Colonic mucosa (tissue), 4 donors: ENCODE data around the gene NSUN2. TPM values are rescaled to one million over a fixed set of nuclear protein-coding genes. Genes with fewer than 3 reads are reported as not detected.

Source experiments
- DNase-seq: peaks from one replicate; pipeline ENCODE4 v3.0.0-alpha.2; 2020
- H3K27ac ChIP-seq: fragments of 200-600 bp; one replicate; pipeline ENCODE4 v1.8.0; 2021
- H3K27me3 ChIP-seq: fragments of 200-600 bp; one replicate; pipeline ENCODE4 v1.8.0; 2021
- H3K36me3 ChIP-seq: fragments of 200-600 bp; one replicate; pipeline ENCODE4 v1.8.0; 2021
- H3K4me1 ChIP-seq: fragments of 200-600 bp; one replicate; pipeline ENCODE4 v1.8.0; 2021; ENCODE audit warnings: mild to moderate bottlenecking
- H3K4me3 ChIP-seq: fragments of 200-600 bp; one replicate; pipeline ENCODE4 v1.8.0; 2021
- H3K9ac ChIP-seq, 2 donors: one replicate each; pipeline ENCODE4 v1.7.0; 2013; ENCODE audit warnings: control low read depth in 2 of 2, low read depth in 2 of 2, low read length in 2 of 2
- H3K9me3 ChIP-seq: fragments of 200-600 bp; one replicate; pipeline ENCODE4 v1.8.0; 2021
- intact Hi-C: fragments of 100-400 bp; cut with DNase I; formaldehyde crosslinking; loops from one replicate; pipeline ENCODE4 v1.14.1; 2022
- total RNA-seq, 2 donors: library from RNA; stranded (reverse); fragmentation: NEBNext Ultra II Directional in 1 of 2; extraction: Animal tissue kit (Norgen Biotek cat#: 25700) in 1 of 2; gene quantifications; one replicate each; pipeline ENCODE4 v1.2.1, GENCODE V29; 2021
- TF ChIP-seq, protein P1 (sequence below): fragments of 200-600 bp; IDR thresholded peaks from one replicate; pipeline ENCODE4 v1.8.0; 2022; ENCODE audit warnings: antibody characterized with exemption, mild to moderate bottlenecking
- donor health status: healthy.
- donor health status: DM: no; HTN: no; CAD: no.
- donor health status: DM: no; HTN: no; CAD: no.

Gene NSUN2
- total RNA-seq, 2 donors from 2014 or later, result 46.9 to 69.9 TPM

DNA sequence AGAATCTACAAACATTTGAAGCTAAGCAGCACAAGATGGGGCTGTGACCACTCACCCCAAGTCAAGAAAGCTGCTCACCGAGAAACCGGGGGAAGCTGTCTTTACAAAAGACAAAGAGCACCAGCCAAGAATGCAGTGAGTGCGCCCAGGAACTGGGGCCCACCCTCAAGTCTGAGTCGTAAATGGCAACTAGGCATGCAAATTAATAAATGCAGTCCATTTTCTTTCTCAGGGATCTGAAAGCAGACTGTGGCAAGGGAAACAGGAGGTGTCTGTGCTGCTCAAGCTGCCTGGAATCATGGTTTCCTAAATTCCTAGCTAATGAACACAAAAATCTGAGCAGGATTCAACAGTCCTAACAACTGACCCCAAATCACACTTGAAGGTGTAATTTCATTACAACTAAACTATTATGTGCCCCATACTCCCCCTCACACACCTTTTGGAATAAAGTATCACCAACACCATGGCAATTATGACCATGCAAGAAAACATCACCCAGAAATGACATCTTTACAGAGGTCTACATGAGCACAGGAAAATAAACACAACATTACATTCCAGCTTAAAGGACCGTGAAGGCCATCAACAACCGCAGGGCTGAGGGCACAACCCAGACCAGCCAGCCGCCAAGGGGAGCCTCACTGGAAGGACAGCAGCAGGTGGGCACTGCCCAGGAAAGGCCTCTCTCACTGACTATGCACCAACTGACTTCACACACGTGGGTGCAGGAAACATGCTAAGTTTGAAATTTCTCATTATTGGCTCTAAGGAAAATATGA lies 17.6 kb downstream of the NSUN2 start:
- Histone ChIP-seq H3K4me3 (no peak overlapping the region), H3K36me3 (peaks cover 21% of the 10 kb centered on the region), H3K9ac (no peak overlapping the region), H3K4me1 (no peaks in the 10 kb centered on the region), H3K27me3 (no peaks in the 10 kb centered on the region), H3K27ac (no peak overlapping the region), H3K9me3 (no peaks in the 10 kb centered on the region)
- TF ChIP-seq, protein P1, sequence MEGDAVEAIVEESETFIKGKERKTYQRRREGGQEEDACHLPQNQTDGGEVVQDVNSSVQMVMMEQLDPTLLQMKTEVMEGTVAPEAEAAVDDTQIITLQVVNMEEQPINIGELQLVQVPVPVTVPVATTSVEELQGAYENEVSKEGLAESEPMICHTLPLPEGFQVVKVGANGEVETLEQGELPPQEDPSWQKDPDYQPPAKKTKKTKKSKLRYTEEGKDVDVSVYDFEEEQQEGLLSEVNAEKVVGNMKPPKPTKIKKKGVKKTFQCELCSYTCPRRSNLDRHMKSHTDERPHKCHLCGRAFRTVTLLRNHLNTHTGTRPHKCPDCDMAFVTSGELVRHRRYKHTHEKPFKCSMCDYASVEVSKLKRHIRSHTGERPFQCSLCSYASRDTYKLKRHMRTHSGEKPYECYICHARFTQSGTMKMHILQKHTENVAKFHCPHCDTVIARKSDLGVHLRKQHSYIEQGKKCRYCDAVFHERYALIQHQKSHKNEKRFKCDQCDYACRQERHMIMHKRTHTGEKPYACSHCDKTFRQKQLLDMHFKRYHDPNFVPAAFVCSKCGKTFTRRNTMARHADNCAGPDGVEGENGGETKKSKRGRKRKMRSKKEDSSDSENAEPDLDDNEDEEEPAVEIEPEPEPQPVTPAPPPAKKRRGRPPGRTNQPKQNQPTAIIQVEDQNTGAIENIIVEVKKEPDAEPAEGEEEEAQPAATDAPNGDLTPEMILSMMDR, result no peak
- intact Hi-C loops, result no loop called here
- DNase-seq, result no peak

DNA sequence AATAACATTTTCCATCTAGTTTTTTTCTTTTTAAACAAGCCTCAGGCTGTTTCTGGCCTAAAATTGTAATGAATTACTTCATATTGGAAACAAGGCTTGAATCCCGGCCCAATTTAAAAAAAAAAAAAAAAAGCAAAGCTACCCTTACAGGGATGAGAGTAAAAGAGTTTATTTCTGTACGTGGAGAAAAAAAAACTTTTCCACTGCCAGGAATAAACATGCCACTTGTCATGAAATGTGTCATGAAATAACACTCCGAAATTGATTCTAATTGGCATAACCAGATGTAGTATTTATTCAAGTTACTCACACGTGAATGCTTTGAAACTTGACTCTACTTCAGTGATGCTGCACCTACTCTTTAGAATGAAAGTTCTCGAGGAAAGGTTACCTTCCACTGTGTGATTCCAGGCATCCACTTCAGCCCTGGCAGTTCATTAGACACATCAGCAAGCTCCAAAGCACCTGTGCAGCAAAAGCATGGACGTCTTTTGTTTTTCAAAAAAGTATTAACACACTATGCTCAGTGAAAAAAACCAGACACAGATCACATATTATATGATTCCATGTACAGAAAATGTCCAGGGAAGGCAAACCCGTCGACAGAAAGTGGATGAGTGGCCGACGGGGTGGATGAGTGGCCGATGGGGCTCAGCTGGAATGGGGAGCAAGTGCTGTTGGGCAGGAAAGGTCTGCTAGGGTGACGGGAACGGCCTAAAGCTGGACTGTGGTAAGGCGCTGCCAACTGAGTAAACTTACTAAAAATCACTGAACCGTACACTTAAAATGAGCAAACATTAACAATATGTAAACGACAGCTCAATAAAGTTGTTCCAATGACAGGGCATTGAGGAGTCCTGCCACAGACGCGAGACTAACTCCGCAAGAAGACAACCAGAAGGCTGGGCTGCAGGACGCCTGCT lies 21.2 kb downstream of the NSUN2 start:
- H3K27me3 ChIP-seq, result no peaks in the 10 kb centered on the region
- no peaks in the 10 kb centered on the region for H3K4me1 ChIP-seq
- intact Hi-C loops, result no loop called here
- H3K9ac ChIP-seq, result no peak overlapping the region
- no peak for DNase-seq
- H3K36me3 ChIP-seq, result peaks cover 14% of the 10 kb centered on the region
- H3K4me3 ChIP-seq, result no peak overlapping the region
- TF ChIP-seq, protein P1, result no peak
- no peaks in the 10 kb centered on the region for H3K9me3 ChIP-seq
- no peak overlapping the region for H3K27ac ChIP-seq

DNA sequence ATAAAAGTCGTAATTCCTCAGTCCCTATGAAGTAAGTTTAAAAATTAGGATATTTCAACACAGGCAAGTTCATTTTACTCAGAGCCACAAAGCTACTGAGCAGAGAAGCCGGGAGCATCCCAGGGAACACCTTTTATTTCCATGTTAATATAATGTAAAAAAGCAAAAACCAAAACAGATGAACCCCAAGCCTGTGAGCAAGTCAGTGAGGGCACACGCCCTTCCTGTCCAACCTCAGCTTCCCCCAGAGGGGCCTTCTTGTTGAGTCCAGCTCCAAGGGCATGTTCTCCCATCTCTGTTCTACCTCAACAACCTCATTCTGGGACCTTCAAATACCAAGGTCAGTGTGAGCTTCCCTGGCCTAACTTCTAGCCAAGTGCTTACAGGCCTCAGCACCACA lies 24.8 kb downstream of the NSUN2 start:
- Histone ChIP-seq H3K27me3 (no peaks in the 10 kb centered on the region), H3K4me3 (no peak overlapping the region), H3K9me3 (no peaks in the 10 kb centered on the region), H3K27ac (no peak overlapping the region), H3K4me1 (no peaks in the 10 kb centered on the region), H3K9ac (no peak overlapping the region), H3K36me3 (peaks cover 22% of the 10 kb centered on the region)
- TF ChIP-seq, protein P1, result no peak
- no peak for DNase-seq
- intact Hi-C loops, result no loop called here

DNA sequence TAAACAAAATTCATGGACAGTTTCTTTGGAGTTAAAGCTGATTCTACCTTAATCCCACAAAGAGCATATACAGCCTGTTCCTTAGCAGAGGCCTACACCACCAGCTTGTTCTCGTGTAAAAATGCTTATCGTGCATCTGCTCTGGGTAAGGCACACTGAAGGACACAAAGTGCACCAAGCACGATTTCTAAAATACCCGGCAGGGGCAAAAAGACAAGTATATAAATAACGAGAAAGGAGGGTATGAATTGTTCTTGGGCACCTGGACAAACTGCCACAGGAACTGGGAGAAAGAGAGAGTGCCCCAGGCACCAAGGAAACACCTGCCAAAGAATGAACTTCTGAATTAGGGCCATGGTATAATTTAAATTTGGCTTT lies 25.3 kb downstream of the NSUN2 start:
- Histone ChIP-seq H3K27me3 (no peaks in the 10 kb centered on the region), H3K9ac (no peak overlapping the region), H3K27ac (no peak overlapping the region), H3K36me3 (peaks cover 23% of the 10 kb centered on the region), H3K4me3 (no peak overlapping the region), H3K4me1 (no peaks in the 10 kb centered on the region), H3K9me3 (no peaks in the 10 kb centered on the region)
- no peak for DNase-seq
- intact Hi-C loops, result no loop called here
- TF ChIP-seq, protein P1, result no peak

DNA sequence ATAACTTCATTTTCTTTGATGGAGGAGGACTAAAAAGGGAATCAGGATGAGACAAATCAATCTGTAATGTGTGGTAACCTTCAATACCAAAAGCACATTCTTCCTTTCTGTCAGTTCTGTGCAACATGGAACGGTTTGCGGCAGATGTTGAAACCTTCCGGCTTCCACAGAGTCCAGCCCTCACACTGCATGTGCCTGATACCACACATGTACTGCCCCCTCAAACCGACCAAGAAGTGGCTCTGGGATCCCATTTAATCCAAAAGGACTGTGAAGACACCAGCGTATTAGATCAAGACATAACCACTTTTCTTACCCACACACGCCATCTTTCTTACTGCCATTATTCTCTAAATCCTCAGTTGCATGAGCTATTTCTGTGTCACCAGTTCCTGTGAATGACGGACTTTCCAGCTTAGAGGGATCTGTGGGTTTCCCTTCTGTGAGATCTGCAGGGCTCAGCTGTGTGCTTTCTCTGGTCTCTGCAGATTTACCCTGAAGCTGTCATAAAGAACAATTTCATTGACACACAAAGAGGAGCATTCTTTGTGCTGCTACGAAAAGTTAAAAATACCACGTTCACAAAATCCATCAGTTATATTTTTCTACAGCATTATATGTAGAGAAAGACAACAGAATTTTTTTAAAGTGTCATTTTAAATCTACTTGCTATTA lies 25.8 kb downstream of the NSUN2 start:
- DNase-seq, result no peak
- no peaks in the 10 kb centered on the region for H3K9me3 ChIP-seq
- no peak overlapping the region for H3K27ac ChIP-seq
- peaks cover 27% of the 10 kb centered on the region for H3K36me3 ChIP-seq
- no peaks in the 10 kb centered on the region for H3K4me1 ChIP-seq
- H3K4me3 ChIP-seq, result no peak overlapping the region
- H3K27me3 ChIP-seq, result no peaks in the 10 kb centered on the region
- TF ChIP-seq, protein P1, result no peak
- H3K9ac ChIP-seq, result no peak overlapping the region
- intact Hi-C loops, result no loop called here
